MCF 10A (cell line): ENCODE data around the gene PSMB3. TPM values are rescaled to one million over a fixed set of nuclear protein-coding genes. Genes with fewer than 3 reads are reported as not detected.

ENCODE experiments used
- BruUV-seq: library from RNA; stranded (reverse); fragments of 400-500 nt; replicated peaks from 2 replicates; lab custom pipeline; 2021; lab: Mats Ljungman, UMichigan
- CTCF ChIA-PET: fragments of 300-600 bp; sonication (Branson Sonifier 250); formaldehyde crosslinking; extraction: SDS; loops from one replicate; lab custom pipeline; 2021; ENCODE audit warnings: antibody characterized with exemption, inconsistent platforms; lab: Yijun Ruan, JAX
- POLR2A ChIA-PET: fragments of 300-600, 350-650 bp; sonication (Branson Sonifier 250); formaldehyde crosslinking; extraction: SDS; loops from one replicate; lab custom pipeline; 2020; ENCODE audit warnings: antibody characterized with exemption, inconsistent platforms; lab: Yijun Ruan, JAX
- DNase-seq: peaks from one replicate; pipeline ENCODE4 v3.0.0-alpha.2; 2018; ENCODE audit not compliant: unreplicated experiment
- H3K27ac Mint-ChIP-seq: one replicate; pipeline ENCODE4 v1.8.0; 2022; ENCODE audit warnings: mild to moderate bottlenecking, low read depth, mixed read lengths; ENCODE audit not compliant: unreplicated experiment
- H3K27me3 Mint-ChIP-seq: one replicate; pipeline ENCODE4 v1.8.0; 2022; ENCODE audit warnings: mixed read lengths; ENCODE audit not compliant: insufficient read depth, unreplicated experiment
- H3K36me3 Mint-ChIP-seq: one replicate; pipeline ENCODE4 v1.8.0; 2022; ENCODE audit warnings: mild to moderate bottlenecking, moderate library complexity, mixed read lengths; ENCODE audit not compliant: insufficient read depth, unreplicated experiment
- H3K4me1 Mint-ChIP-seq: one replicate; pipeline ENCODE4 v1.8.0; 2022; ENCODE audit warnings: mixed read lengths; ENCODE audit not compliant: insufficient read depth, unreplicated experiment
- H3K4me3 Mint-ChIP-seq: one replicate; pipeline ENCODE4 v1.8.0; 2022; ENCODE audit warnings: mild to moderate bottlenecking, moderate library complexity, mixed read lengths; ENCODE audit not compliant: unreplicated experiment
- H3K9me3 Mint-ChIP-seq: one replicate; pipeline ENCODE4 v1.8.0; 2022; ENCODE audit warnings: mixed read lengths; ENCODE audit not compliant: unreplicated experiment
- intact Hi-C: fragments of 100-400 bp; cut with micrococcal nuclease; formaldehyde crosslinking; loops from 2 replicates; pipeline ENCODE4 v1.14.1; 2022
- total RNA-seq: library from RNA; stranded (reverse); gene quantifications from 2 replicates; pipeline ENCODE4 v1.2.3, GENCODE V29; 2022
- TF ChIP-seq, protein P1 (sequence below): fragments of 200-600 bp; IDR thresholded peaks from one replicate; pipeline ENCODE4 v1.8.0; 2022; ENCODE audit warnings: antibody characterized with exemption, mild to moderate bottlenecking; ENCODE audit not compliant: unreplicated experiment

PSMB3 gene
- total RNA-seq, 1 experiment from 2014 or later = 145 TPM

DNA sequence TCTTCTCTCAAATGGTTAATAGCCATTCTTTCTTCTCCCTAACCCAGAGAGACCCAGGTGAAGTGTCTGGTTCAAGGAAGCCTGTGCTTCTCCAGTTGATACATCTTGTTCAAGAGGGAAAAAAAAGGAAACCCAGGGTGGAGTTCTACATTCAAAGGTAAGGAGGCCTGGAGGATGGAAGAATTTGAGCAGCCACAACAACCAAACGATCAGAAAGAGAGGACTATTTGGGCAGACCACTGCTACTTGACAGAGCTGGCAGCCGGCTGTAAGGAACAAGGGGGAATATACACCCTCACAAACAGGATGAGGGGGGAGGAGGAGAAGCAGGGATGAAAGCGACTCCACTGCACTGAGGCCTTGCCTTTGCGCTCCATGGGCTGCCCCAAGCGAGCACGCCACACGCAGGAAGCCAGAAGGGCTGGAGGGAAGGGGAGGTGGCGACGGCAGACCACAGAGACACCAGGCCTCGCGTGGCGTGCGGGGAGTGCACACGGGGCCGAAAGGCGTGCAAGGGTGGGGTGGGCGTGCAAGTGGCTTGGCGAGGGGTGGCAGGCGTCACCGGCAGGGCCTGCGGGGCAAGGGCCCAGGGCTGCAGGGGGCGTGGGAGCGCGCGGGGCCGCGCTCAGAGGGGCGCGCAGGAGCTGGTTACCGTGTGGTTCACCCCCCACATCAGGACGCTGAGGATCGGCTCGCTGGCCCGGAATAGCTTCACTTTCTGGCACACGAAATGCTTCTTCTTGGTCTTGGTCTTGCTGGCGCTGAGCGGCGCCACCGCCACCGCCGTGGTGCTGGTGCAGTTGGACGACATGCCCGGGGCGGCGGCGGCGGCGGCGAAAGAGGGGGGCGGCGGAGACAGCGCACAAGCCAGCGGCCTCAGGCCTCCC is 46.3 kb downstream of the PSMB3 start:
- Mint-ChIP-seq H3K4me3 (peak overlapping the region; percentile 98), H3K27me3 (no peaks in the 10 kb centered on the region), H3K4me1 (peaks cover 36% of the 10 kb centered on the region), H3K27ac (peak overlapping the region; percentile 57), H3K36me3 (peaks cover 66% of the 10 kb centered on the region), H3K9me3 (no peaks in the 10 kb centered on the region)
- TF ChIP-seq, protein P1, sequence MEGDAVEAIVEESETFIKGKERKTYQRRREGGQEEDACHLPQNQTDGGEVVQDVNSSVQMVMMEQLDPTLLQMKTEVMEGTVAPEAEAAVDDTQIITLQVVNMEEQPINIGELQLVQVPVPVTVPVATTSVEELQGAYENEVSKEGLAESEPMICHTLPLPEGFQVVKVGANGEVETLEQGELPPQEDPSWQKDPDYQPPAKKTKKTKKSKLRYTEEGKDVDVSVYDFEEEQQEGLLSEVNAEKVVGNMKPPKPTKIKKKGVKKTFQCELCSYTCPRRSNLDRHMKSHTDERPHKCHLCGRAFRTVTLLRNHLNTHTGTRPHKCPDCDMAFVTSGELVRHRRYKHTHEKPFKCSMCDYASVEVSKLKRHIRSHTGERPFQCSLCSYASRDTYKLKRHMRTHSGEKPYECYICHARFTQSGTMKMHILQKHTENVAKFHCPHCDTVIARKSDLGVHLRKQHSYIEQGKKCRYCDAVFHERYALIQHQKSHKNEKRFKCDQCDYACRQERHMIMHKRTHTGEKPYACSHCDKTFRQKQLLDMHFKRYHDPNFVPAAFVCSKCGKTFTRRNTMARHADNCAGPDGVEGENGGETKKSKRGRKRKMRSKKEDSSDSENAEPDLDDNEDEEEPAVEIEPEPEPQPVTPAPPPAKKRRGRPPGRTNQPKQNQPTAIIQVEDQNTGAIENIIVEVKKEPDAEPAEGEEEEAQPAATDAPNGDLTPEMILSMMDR = no peak
- POLR2A ChIA-PET = interaction anchor here (0.6 to 3.5 kb wide), 9 partner anchors 12 to 345 kb away, joined by 3 to 34 read pairs (median 6); partner anchors contain the start of genes CWC25, LASP1, PSMB3 and RPL23
- DNase-seq = peak; percentile 22
- CTCF ChIA-PET = interaction anchor here (0.7 to 0.8 kb wide), 3 partner anchors 18 to 49 kb away, joined by 3 to 5 read pairs (median 3); no protein-coding TSS in a partner anchor
- intact Hi-C loops = no loop called here
- no TSS peak for BruUV-seq

DNA sequence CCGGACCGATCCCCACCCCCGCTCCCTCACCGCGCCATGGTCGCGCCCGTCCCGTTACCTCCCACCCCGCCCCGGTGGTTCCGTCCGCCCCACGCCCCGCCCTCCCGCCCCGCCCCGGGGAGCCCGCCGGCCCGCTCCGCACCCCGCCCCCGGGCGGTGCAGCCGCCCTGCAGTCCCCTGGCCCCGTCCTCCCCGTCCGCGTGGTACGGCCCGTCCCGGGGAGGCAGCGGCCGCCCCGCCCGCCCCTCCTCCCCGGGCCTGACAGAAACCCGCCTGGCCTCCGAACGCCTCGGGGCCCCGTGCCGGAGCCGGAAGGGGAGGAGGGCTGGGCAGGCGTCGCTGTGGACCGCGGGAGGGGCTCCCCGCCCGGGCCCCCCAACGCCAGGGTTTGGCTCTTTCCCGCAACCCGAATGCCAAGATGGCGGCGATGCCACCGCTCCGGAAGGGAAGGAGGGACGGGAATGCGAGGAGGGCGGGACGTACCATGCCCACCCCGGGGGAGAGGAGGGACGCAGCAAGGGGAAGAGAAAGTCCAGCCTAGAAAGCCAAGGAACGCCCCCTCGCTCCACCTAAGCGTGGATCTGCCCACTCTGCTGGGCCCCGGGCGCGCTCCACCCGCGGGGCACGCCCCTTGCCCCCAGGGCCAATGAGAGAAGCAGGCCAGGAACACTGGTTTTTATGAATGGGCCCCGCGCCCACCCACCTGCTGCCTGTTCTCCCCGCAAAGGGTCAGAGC is 47.1 kb downstream of the PSMB3 start, which contains the start of gene PIP4K2B:
Gene PIP4K2B, minus strand, starts transcription at position 56 of the 736 bp plus-strand sequence. CDS start 132 bp downstream, outside the sequence.
- Mint-ChIP-seq H3K4me1 (peaks cover 36% of the 10 kb centered on the region), H3K4me3 (peak within 1 kb of the TSS; percentile 98), H3K27me3 (no peaks in the 10 kb centered on the region), H3K9me3 (no peaks in the 10 kb centered on the region), H3K36me3 (peaks cover 66% of the 10 kb centered on the region), H3K27ac (peak within 1 kb of the TSS; percentile 66)
- TF ChIP-seq, protein P1 = no peak
- intact Hi-C loops = no loop called here
- DNase-seq = peak; percentile 96
- CTCF ChIA-PET = interaction anchor here (0.6 to 0.8 kb wide), 4 partner anchors 17 to 439 kb away, joined by 3 to 5 read pairs (median 3); no protein-coding TSS in a partner anchor
- no TSS peak for BruUV-seq
- POLR2A ChIA-PET = interaction anchor here (0.6 to 3.5 kb wide), 12 partner anchors 11 to 345 kb away, joined by 3 to 34 read pairs (median 6); partner anchors contain the start of genes CWC25, LASP1, PSMB3 and RPL23

GRCh38 chr17:38800237-38800760 is 47.8 kb downstream of the PSMB3 start:
- intact Hi-C loops = no loop called here
- ChIA-PET POLR2A (interaction anchor here (0.6 to 2.5 kb wide), 7 partner anchors 24 to 99 kb away, joined by 3 to 12 read pairs (median 6); partner anchors contain the start of genes CWC25, LASP1, PSMB3 and RPL23), CTCF (interaction anchor here (0.6 kb wide), 2 partner anchors 123 to 439 kb away, joined by 3 read pairs; no protein-coding TSS in a partner anchor)
- H3K4me1 Mint-ChIP-seq = peaks cover 36% of the 10 kb centered on the region
- DNase-seq = no peak
- no peaks in the 10 kb centered on the region for H3K27me3 Mint-ChIP-seq
- H3K9me3 Mint-ChIP-seq = no peaks in the 10 kb centered on the region
- peak overlapping the region; percentile 98 for H3K4me3 Mint-ChIP-seq
- peak overlapping the region; percentile 66 for H3K27ac Mint-ChIP-seq
- peaks cover 61% of the 10 kb centered on the region for H3K36me3 Mint-ChIP-seq
- TF ChIP-seq, protein P1 = no peak
- BruUV-seq = TSS peak; percentile 81
